Smooth muscle cell (in vitro differentiated cells): ENCODE data around the gene NYAP2. TPM values are rescaled to one million over a fixed set of nuclear protein-coding genes. Genes with fewer than 3 reads are reported as not detected.

Experiments
- DNase-seq: peaks from one replicate; lab custom pipeline; 2025; ENCODE audit not compliant: unreplicated experiment; lab: John Stamatoyannopoulos, UW
- H2AFZ ChIP-seq: fragments of 200-600 bp; sonication (generic); 2 replicates; pipeline ENCODE4 v1.6.0; 2016; ENCODE audit warnings: antibody characterized with exemption, low read depth, mild to moderate bottlenecking
- H3F3A ChIP-seq: fragments of 200-600 bp; sonication (generic); 2 replicates; pipeline ENCODE4 v1.6.0; 2017; ENCODE audit warnings: antibody characterized with exemption, low read depth
- H3K27ac ChIP-seq: fragments of 200-600 bp; sonication (generic); 2 replicates; pipeline ENCODE4 v1.5.1; 2016; ENCODE audit warnings: low read depth, mild to moderate bottlenecking
- H3K27me3 ChIP-seq: fragments of 200-600 bp; sonication (generic); 2 replicates; pipeline ENCODE4 v1.6.1; 2016; ENCODE audit warnings: low read depth, mild to moderate bottlenecking
- H3K36me3 ChIP-seq: fragments of 200-600 bp; sonication (generic); 2 replicates; pipeline ENCODE4 v1.5.1; 2016; ENCODE audit warnings: low read depth
- H3K4me1 ChIP-seq: fragments of 200-600 bp; sonication (generic); 2 replicates; pipeline ENCODE4 v1.5.1; 2016; ENCODE audit warnings: low read depth
- H3K4me2 ChIP-seq: fragments of 200-600 bp; sonication (generic); 2 replicates; pipeline ENCODE4 v1.6.0; 2016; ENCODE audit warnings: mild to moderate bottlenecking
- H3K4me3 ChIP-seq: fragments of 200-600 bp; sonication (generic); 2 replicates; pipeline ENCODE4 v1.5.1; 2016; ENCODE audit warnings: mild to moderate bottlenecking
- H3K79me2 ChIP-seq: fragments of 200-600 bp; sonication (generic); 2 replicates; pipeline ENCODE4 v1.6.0; 2016; ENCODE audit warnings: low read depth, mild to moderate bottlenecking
- H3K9ac ChIP-seq: fragments of 200-600 bp; sonication (generic); 2 replicates; pipeline ENCODE4 v1.6.0; 2016; ENCODE audit warnings: low read depth
- H3K9me3 ChIP-seq: fragments of 200-600 bp; sonication (generic); replicated peaks from 2 replicates; pipeline ENCODE4 v1.5.1; 2016; ENCODE audit warnings: low read depth
- H4K20me1 ChIP-seq: fragments of 200-600 bp; sonication (generic); 2 replicates; pipeline ENCODE4 v1.6.0; 2016; ENCODE audit warnings: low read depth
- CTCF ChIP-seq: fragments of 200-600 bp; sonication (generic); IDR thresholded peaks from 2 replicates; pipeline ENCODE4 v1.5.1; 2017; ENCODE audit warnings: borderline replicate concordance, mild to moderate bottlenecking, antibody characterized with exemption; ENCODE audit not compliant: insufficient read depth, poor library complexity, severe bottlenecking
- WGBS: methylation state at CpG from one replicate; pipeline ENCODE4 v1.1.7; 2016; ENCODE audit warnings: low lambda C conversion rate; 5-methylcytosine and 5-hydroxymethylcytosine counted together
- polyA plus RNA-seq: library from polyadenylated mRNA; unstranded; fragments of >200 nt; fragmentation: Nextera tagmentation; extraction: Ambion mirVana; gene quantifications from 2 replicates; pipeline ENCODE4 v1.2.1, GENCODE V29; 2016
- total RNA-seq: library from RNA; depleted of rRNA; stranded (reverse); fragments of >200 nt; gene quantifications from 2 replicates; pipeline ENCODE4 v1.2.3, GENCODE V29; 2014

NYAP2 gene
- total and polyA plus RNA-seq, 2 experiments from 2014 or later, result not detected

GRCh38 chr2:225632351-225632750 is 232.8 kb downstream of the NYAP2 start:
- DNase-seq, result no peak
- Histone ChIP-seq H3K4me3 (no peak overlapping the region), H3K36me3 (no peaks in the 10 kb centered on the region), H3K4me1 (no peaks in the 10 kb centered on the region), H3K9ac (no peak overlapping the region), H4K20me1 (no peaks in the 10 kb centered on the region), H3K27ac (no peak overlapping the region), H3F3A (no peaks in the 10 kb centered on the region), H3K4me2 (no peak overlapping the region), H2AFZ (no peak overlapping the region), H3K9me3 (no peaks in the 10 kb centered on the region), H3K27me3 (no peaks in the 10 kb centered on the region), H3K79me2 (no peaks in the 10 kb centered on the region)
- no peak for TF ChIP-seq CTCF
- 87% methylated on average over 3 of the region's 3 CpGs for WGBS

GRCh38 chr2:225636558-225636957 is 237.0 kb downstream of the NYAP2 start:
- H3K9ac ChIP-seq, result no peak overlapping the region
- H3F3A ChIP-seq, result no peaks in the 10 kb centered on the region
- H3K4me2 ChIP-seq, result no peak overlapping the region
- H3K4me3 ChIP-seq, result no peak overlapping the region
- H3K9me3 ChIP-seq, result no peaks in the 10 kb centered on the region
- WGBS, result 86% methylated on average over 1 of the region's 1 CpG
- H4K20me1 ChIP-seq, result no peaks in the 10 kb centered on the region
- H3K4me1 ChIP-seq, result no peaks in the 10 kb centered on the region
- H2AFZ ChIP-seq, result no peak overlapping the region
- H3K36me3 ChIP-seq, result no peaks in the 10 kb centered on the region
- no peaks in the 10 kb centered on the region for H3K27me3 ChIP-seq
- DNase-seq, result no peak
- no peak overlapping the region for H3K27ac ChIP-seq
- H3K79me2 ChIP-seq, result no peaks in the 10 kb centered on the region
- TF ChIP-seq CTCF, result no peak

GRCh38 chr2:225637259-225637658 is 237.7 kb downstream of the NYAP2 start:
- H3K9ac ChIP-seq, result no peak overlapping the region
- no peaks in the 10 kb centered on the region for H3K9me3 ChIP-seq
- H4K20me1 ChIP-seq, result no peaks in the 10 kb centered on the region
- no peak for TF ChIP-seq CTCF
- no peak for DNase-seq
- H3K4me3 ChIP-seq, result no peak overlapping the region
- 77% methylated on average over 7 of the region's 7 CpGs for WGBS
- H3K79me2 ChIP-seq, result no peaks in the 10 kb centered on the region
- H3K27me3 ChIP-seq, result no peaks in the 10 kb centered on the region
- H3K27ac ChIP-seq, result no peak overlapping the region
- H3F3A ChIP-seq, result no peaks in the 10 kb centered on the region
- no peak overlapping the region for H2AFZ ChIP-seq
- no peaks in the 10 kb centered on the region for H3K36me3 ChIP-seq
- no peak overlapping the region for H3K4me2 ChIP-seq
- H3K4me1 ChIP-seq, result no peaks in the 10 kb centered on the region

GRCh38 chr2:225640550-225640949 is 241.0 kb downstream of the NYAP2 start:
- DNase-seq, result no peak
- Histone ChIP-seq H3K4me2 (no peak overlapping the region), H3K79me2 (no peaks in the 10 kb centered on the region), H3K4me1 (no peaks in the 10 kb centered on the region), H3K27me3 (no peaks in the 10 kb centered on the region), H3F3A (no peaks in the 10 kb centered on the region), H3K9me3 (no peaks in the 10 kb centered on the region), H3K4me3 (no peak overlapping the region), H4K20me1 (no peaks in the 10 kb centered on the region), H3K27ac (no peak overlapping the region), H3K36me3 (no peaks in the 10 kb centered on the region), H2AFZ (no peak overlapping the region), H3K9ac (no peak overlapping the region)
- no peak for TF ChIP-seq CTCF
- 97% methylated on average over 3 of the region's 3 CpGs for WGBS
